Measurements from ENCODE around the gene PCDHGB4.
"Not testable (repeated sequence)": the region's sequence is repeated elsewhere in the genome, so short reads cannot be mapped to it uniquely, and the experiment has no call there.

PCDHGB4 gene

GRCh38 chr5:141387557-141388311 is at the start of gene PCDHGB4:
PCDHGB4 (plus strand) TSS chr5:141387698; CDS start chr5:141387885, 187 bp downstream.
- not testable (repeated sequence) for DNase-seq (ENCODE audit: low read depth, low spot score)

- no peak for DNase-seq (ENCODE audit: low read depth, low spot score)
Measured at GRCh38 chr5:141338538-141339306, 48.8 kb upstream of the PCDHGB4 start, which contains the start of gene PCDHGA2. PCDHGA2 (plus strand) TSS chr5:141338760.

GRCh38 chr5:141340781-141341354 is 46.6 kb upstream of the PCDHGB4 start:
- DNase-seq (ENCODE audit: low read depth, low spot score), result not testable (repeated sequence)

GRCh38 chr5:141342773-141343172 is 44.7 kb upstream of the PCDHGB4 start:
- no peak for DNase-seq (ENCODE audit: low read depth, low spot score)

- DNase-seq (ENCODE audit: low read depth, low spot score), result no peak
Measured at GRCh38 chr5:141343242-141343952, 44.1 kb upstream of the PCDHGB4 start, which contains the start of gene PCDHGA3. PCDHGA3 (plus strand) TSS chr5:141343829; CDS start chr5:141344034, 205 bp downstream.

- no peak for DNase-seq (ENCODE audit: low read depth, low spot score)
Measured at GRCh38 chr5:141343953-141344463, 43.5 kb upstream of the PCDHGB4 start.

GRCh38 chr5:141345327-141345726 is 42.2 kb upstream of the PCDHGB4 start:
- no peak for DNase-seq (ENCODE audit: low read depth, low spot score)

GRCh38 chr5:141346017-141346416 is 41.5 kb upstream of the PCDHGB4 start:
- DNase-seq (ENCODE audit: low read depth, low spot score), result not testable (repeated sequence)

GRCh38 chr5:141349917-141350619 is 37.4 kb upstream of the PCDHGB4 start, which contains the start of gene PCDHGB1:
PCDHGB1 (plus strand) TSS chr5:141350099; CDS start chr5:141350261, 162 bp downstream.
- DNase-seq (ENCODE audit: low read depth, low spot score), result no peak

- DNase-seq (ENCODE audit: low read depth, low spot score), result no peak
Measured at GRCh38 chr5:141351591-141351990, 35.9 kb upstream of the PCDHGB4 start.

GRCh38 chr5:141354900-141355469 is 32.5 kb upstream of the PCDHGB4 start, which contains the start of gene PCDHGA4:
PCDHGA4 (plus strand) TSS chr5:141355021; CDS start chr5:141355108, 87 bp downstream.
- no peak for DNase-seq (ENCODE audit: low read depth, low spot score)

- DNase-seq (ENCODE audit: low read depth, low spot score), result no peak
Measured at GRCh38 chr5:141355641-141356040, 31.9 kb upstream of the PCDHGB4 start.

GRCh38 chr5:141356133-141356532 is 31.4 kb upstream of the PCDHGB4 start:
- DNase-seq (ENCODE audit: low read depth, low spot score), result no peak

GRCh38 chr5:141356950-141357349 is 30.5 kb upstream of the PCDHGB4 start:
- no peak for DNase-seq (ENCODE audit: low read depth, low spot score)

- DNase-seq (ENCODE audit: low read depth, low spot score), result no peak
Measured at GRCh38 chr5:141359790-141360426, 27.6 kb upstream of the PCDHGB4 start, which contains the start of gene PCDHGB2. PCDHGB2 (plus strand) TSS chr5:141359994; CDS start chr5:141360136, 142 bp downstream.

GRCh38 chr5:141360685-141361084 is 26.8 kb upstream of the PCDHGB4 start:
- no peak for DNase-seq (ENCODE audit: low read depth, low spot score)

- no peak for DNase-seq (ENCODE audit: low read depth, low spot score)
Measured at GRCh38 chr5:141362719-141363118, 24.8 kb upstream of the PCDHGB4 start.

- no peak for DNase-seq (ENCODE audit: low read depth, low spot score)
Measured at GRCh38 chr5:141363952-141364660, 23.4 kb upstream of the PCDHGB4 start, which contains the start of gene PCDHGA5. PCDHGA5 (plus strand) TSS chr5:141364162; CDS start chr5:141364331, 169 bp downstream.

Data from iPS DF 19.7 (cell line).